ENCODE results near the gene ZNF778. TPM values are rescaled to one million over a fixed set of nuclear protein-coding genes. Genes with fewer than 3 reads are reported as not detected.

The ZNF778 gene
- total RNA-seq, 1 donor from 2014 or later: 21.5 TPM

GRCh38 chr16:89174877-89175276, 42.6 kb upstream of the ZNF778 start:
- Histone ChIP-seq H3K27me3 (peaks cover 30% of the 10 kb centered on the region), H3K4me2 (no peak overlapping the region), H3K27ac (no peak overlapping the region), H3K4me3 (no peak overlapping the region), H4K20me1 (ENCODE audit: low read depth) (peaks cover 24% of the 10 kb centered on the region), H2AFZ (replicated peaks) (no peak overlapping the region), H3K79me2 (ENCODE audit: low read depth) (no peaks in the 10 kb centered on the region), H3K36me3 (no peaks in the 10 kb centered on the region), H3K4me1 (peaks cover 19% of the 10 kb centered on the region), H3K9me3 (ENCODE audit: low read depth) (no peaks in the 10 kb centered on the region), H3F3A (ENCODE audit: low read depth) (no peaks in the 10 kb centered on the region), H3K9ac (no peak overlapping the region)
- Mint-ChIP-seq H3K4me3 (no peak overlapping the region), H3K27ac (no peak overlapping the region), H3K27me3 (ENCODE audit: insufficient read depth, low read depth) (peaks cover 5% of the 10 kb centered on the region), H3K9me3 (no peaks in the 10 kb centered on the region), H3K36me3 (no peaks in the 10 kb centered on the region), H3K4me1 (peaks cover 12% of the 10 kb centered on the region)
- TF ChIP-seq CTCF (IDR thresholded peaks at IDR 0.05) (no peak), EZH2phosphoT487 (IDR thresholded peaks at IDR 0.05) (no peak), EZH2 (IDR thresholded peaks at IDR 0.05) (no peak)
- no peak for DNase-seq (ENCODE audit: low spot score)

- Mint-ChIP-seq H3K9me3 (no peaks in the 10 kb centered on the region), H3K27ac (no peak overlapping the region), H3K4me1 (peaks cover 12% of the 10 kb centered on the region), H3K4me3 (no peak overlapping the region), H3K27me3 (ENCODE audit: insufficient read depth, low read depth) (peaks cover 5% of the 10 kb centered on the region), H3K36me3 (no peaks in the 10 kb centered on the region)
- H3K9me3 ChIP-seq (ENCODE audit: low read depth): no peaks in the 10 kb centered on the region
- peaks cover 19% of the 10 kb centered on the region for H3K4me1 ChIP-seq
- peaks cover 24% of the 10 kb centered on the region for H3K27me3 ChIP-seq
- no peak overlapping the region for H3K27ac ChIP-seq
- no peak for TF ChIP-seq EZH2 (IDR thresholded peaks at IDR 0.05)
- no peak for TF ChIP-seq CTCF (IDR thresholded peaks at IDR 0.05)
- no peak for TF ChIP-seq EZH2phosphoT487 (IDR thresholded peaks at IDR 0.05)
- DNase-seq (ENCODE audit: low spot score): no peak
- H3K9ac ChIP-seq: no peak overlapping the region
- no peak overlapping the region for H2AFZ ChIP-seq (replicated peaks)
- no peaks in the 10 kb centered on the region for H3F3A ChIP-seq (ENCODE audit: low read depth)
- H3K36me3 ChIP-seq: no peaks in the 10 kb centered on the region
- no peak overlapping the region for H3K4me3 ChIP-seq
- no peaks in the 10 kb centered on the region for H3K79me2 ChIP-seq (ENCODE audit: low read depth)
- peaks cover 22% of the 10 kb centered on the region for H4K20me1 ChIP-seq (ENCODE audit: low read depth)
- no peak overlapping the region for H3K4me2 ChIP-seq
Observed at GRCh38 chr16:89175280-89176146, 42.0 kb upstream of the ZNF778 start.

GRCh38 chr16:89176147-89176690, 41.3 kb upstream of the ZNF778 start:
- no peak overlapping the region for H3K4me3 ChIP-seq
- peaks cover 18% of the 10 kb centered on the region for H4K20me1 ChIP-seq (ENCODE audit: low read depth)
- H3K27ac ChIP-seq: no peak overlapping the region
- H3K4me1 ChIP-seq: peaks cover 19% of the 10 kb centered on the region
- Mint-ChIP-seq H3K27ac (no peak overlapping the region), H3K27me3 (ENCODE audit: insufficient read depth, low read depth) (peaks cover 2% of the 10 kb centered on the region), H3K4me3 (no peak overlapping the region), H3K9me3 (no peaks in the 10 kb centered on the region), H3K36me3 (no peaks in the 10 kb centered on the region), H3K4me1 (peaks cover 8% of the 10 kb centered on the region)
- peaks cover 17% of the 10 kb centered on the region for H3K27me3 ChIP-seq
- H3K36me3 ChIP-seq: no peaks in the 10 kb centered on the region
- no peak for DNase-seq (ENCODE audit: low spot score)
- TF ChIP-seq CTCF (IDR thresholded peaks at IDR 0.05) (no peak), EZH2 (IDR thresholded peaks at IDR 0.05) (no peak), EZH2phosphoT487 (IDR thresholded peaks at IDR 0.05) (no peak)
- H2AFZ ChIP-seq (replicated peaks): no peak overlapping the region
- no peak overlapping the region for H3K9ac ChIP-seq
- no peak overlapping the region for H3K4me2 ChIP-seq
- H3K9me3 ChIP-seq (ENCODE audit: low read depth): no peaks in the 10 kb centered on the region
- H3K79me2 ChIP-seq (ENCODE audit: low read depth): no peaks in the 10 kb centered on the region
- no peaks in the 10 kb centered on the region for H3F3A ChIP-seq (ENCODE audit: low read depth)

All from neural progenitor cell (in vitro differentiated cells).